Cardiac ventricle fibroblast (primary cell): ENCODE measurements around the gene PRKAA1. TPM values are rescaled to one million over a fixed set of nuclear protein-coding genes. Genes with fewer than 3 reads are reported as not detected.

Source experiments
- total RNA-seq: library from RNA; depleted of rRNA; stranded (reverse); fragments of >200 nt; gene quantifications from 2 replicates; pipeline ENCODE4 v1.2.3, GENCODE V29; 2015

The PRKAA1 gene
- total RNA-seq, result 57.2 and 64.6 TPM in 2 replicates

DNA sequence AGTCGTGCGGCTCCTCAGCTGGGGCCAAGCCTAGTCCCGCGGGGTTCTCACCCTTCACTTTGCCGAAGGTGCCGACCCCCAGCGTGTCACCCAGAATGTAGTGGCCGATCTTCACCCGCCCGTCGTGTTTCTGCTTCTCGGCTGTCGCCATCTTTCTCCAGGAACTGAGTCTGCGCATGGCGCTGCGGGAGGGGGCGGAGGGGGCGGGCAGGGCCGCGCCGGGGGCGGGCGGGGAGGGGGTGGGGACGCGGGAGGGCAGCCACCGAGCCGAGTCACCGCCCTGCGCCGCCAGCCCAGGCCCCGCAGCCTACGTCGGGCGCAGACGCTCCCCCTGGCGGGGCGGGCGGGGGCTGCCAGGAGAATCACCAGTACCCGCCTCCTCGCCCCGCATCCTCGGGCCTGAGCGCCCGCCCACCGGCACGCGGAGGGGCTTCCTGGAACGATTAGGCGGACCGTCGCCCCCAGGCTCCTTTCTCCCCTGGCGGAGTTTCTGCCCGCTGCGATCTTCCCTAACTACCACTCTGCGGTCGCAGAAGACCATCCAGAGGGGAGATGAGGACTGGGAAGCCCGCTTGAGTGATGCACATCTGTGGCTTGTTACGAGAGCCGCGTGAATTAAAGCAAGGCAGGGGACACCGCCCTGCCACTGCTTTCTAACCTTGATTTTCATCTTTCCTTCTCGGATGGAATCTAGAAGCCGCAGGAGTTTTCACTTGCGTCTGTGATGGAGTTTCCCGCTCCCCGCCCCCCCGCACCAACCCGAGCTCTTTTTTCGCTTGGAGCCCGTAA lies at the start of gene PRKAA1:
PRKAA1 (minus strand) TSS at position 363 of the 789 bp plus-strand sequence; CDS start at position 178, 185 bp downstream.

GRCh38 chr5:40841068-40841805 lies 43.1 kb upstream of the PRKAA1 start, which contains the start of gene CARD6:
Gene CARD6, plus strand, starts transcription at chr5:40841367. Its CDS starts 16 bp downstream, at chr5:40841383.

DNA sequence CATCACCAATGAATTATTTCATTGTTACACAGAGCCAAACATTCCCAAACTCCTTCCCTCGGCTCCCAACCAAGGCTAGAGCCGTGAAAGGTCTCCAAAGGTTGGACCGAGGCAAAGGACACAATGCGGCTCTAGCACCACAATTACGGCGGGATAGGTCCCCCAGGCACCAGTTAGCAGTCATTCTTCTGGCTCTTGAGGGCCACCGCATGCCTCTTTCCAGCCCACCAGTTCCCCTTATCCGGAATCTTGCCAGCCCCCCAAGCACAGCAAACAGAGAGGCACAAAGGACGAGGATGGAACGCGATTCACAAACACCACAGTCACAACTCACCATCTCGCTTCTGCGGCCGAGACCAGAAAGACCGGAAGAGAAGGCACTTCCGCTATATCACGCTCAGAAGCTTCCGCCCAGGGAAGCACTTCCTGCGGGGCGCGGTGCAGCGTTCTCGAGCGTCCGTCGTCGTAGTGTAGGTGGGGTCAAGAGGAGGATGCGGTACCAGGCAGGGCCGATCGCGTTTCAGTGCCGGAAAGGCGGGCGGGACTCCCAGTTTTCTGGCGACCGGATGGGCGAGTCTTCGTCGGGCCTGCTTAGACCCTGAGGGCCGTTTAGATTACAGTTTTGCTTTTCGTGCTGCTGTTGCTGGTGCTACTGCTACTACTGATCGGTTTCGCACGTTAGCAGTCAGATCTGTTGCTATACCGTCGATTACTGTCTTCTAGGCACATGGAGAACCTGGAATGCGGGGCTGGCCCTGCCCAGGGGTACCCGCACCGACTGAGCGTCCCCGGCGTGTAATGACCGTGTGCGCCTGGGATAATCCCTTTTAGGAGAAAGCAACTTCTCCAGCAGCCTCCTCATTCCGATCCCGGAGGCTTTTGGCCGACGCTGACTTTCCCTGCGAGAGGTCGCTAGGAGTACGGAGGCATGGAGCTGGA lies 36.9 kb upstream of the PRKAA1 start, which contains the start of gene RPL37:
RPL37 (minus strand) TSS at position 374 of the 939 bp plus-strand sequence; CDS start at position 337, 37 bp downstream.

DNA sequence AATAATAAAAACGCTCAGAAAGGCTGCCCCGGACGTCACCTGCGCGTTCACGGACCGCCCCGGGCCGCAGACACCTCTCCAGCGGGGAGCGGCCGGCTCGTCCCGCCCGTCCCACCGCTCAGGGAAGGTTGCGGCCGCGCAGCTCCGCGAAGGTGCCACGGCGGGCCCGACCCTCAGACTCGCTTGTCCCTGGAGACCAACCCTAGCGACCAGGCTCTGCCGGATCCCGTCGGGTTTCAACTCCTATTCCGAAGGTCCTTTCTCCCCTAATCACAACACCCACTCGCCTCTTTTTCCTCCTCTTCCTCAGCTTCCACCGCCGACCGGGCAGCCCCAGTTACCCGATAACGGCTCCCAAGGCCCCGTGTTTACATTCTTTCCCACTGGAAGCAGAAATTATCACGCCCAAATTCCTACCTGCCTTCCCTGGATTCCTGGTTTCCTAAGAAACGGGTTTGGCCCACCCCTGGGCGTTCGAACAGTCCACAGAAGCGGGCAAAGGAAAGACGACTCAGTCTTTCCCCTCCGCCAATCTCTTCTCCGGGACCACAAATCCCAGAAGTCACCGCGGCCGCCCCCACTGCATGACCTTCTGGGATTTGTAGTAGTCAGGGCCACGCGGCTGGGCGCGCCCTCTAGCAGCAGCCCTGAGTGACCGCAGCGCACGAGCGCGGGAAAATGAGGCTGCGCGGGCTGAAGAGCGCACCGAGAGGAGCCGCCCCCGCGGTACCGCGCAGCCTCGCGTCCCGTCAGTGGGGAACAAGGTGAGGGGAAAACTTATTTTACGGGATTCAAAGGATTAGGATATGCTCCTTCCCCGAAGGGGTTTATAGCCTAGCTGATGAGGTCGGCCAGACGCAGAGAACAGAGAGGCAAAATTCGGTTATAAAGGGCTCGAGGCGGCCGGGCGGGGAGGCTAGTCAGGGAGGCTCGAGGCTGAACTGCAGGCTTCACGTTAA lies 42.5 kb downstream of the PRKAA1 start, which contains the start of gene TTC33:
TTC33 (minus strand) TSS at position 555 of the 959 bp plus-strand sequence. CDS start 8,943 bp downstream, outside the sequence.

Other genes starting within 250 kb of the PRKAA1 start
- gene PTGER4, start 118.5 kb downstream of the PRKAA1 start, total RNA-seq, result 39.9 and 40.1 TPM in 2 replicates
- gene TTC33, start 42.4 kb downstream of the PRKAA1 start, total RNA-seq, result 7.3 and 10.3 TPM in 2 replicates
- gene RPL37, start 36.8 kb upstream of the PRKAA1 start, total RNA-seq, result 220 and 232 TPM in 2 replicates
- gene CARD6, start 43.0 kb upstream of the PRKAA1 start, total RNA-seq, result 20.6 and 23.3 TPM in 2 replicates
- 11,125 and 16,943 TPM in 2 replicates for gene C7, start 111.1 kb upstream of the PRKAA1 start, total RNA-seq